GM21526 (cell line): ENCODE results near the gene SLC12A7.

Experiments
- ATAC-seq: cut with Tn5 transposase; IDR thresholded peaks from one replicate; pipeline ENCODE4 v1.9.1; 2021; ENCODE audit warnings: moderate library complexity; ENCODE audit not compliant: unreplicated experiment, low FRiP score

SLC12A7 gene

DNA sequence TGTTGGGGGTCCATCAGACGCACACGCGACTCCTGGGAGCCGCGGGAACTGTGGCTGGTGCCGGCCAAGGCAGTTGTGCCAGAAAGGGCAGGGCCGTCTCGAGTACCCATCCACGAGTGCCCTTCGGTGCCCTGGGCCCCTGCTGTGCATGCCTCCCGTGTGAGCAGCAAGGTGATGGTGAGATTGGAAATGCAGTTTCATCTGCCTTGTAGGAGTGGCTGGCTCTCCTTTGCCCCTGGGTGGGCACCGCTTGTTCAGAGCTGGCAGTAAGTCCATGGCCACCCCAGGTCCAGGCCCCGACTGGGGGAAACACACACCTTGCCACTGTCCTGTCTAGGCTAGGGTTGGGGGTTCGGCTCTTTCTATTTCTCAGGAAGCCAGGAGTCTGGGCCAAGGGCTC is 97.5 kb downstream of the SLC12A7 start:
- no peak for ATAC-seq

DNA sequence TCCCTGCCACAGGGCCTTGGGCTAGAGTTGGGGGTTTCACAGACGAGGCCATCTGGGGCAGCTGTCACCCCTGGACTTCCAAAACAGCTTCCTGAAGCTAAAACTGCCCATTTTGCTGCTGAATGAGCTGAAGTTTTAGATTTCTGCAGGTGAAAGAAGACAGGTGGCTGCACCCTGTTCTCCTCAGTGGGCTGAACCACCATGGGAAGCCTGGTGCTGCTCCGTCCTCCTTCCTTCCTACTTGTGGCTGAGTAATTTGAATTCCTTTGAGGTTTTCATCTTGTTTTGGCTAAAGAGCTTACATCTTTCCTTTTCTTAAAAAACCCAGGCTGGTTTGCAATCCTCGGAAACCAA is 97.9 kb downstream of the SLC12A7 start:
- ATAC-seq: no peak

DNA sequence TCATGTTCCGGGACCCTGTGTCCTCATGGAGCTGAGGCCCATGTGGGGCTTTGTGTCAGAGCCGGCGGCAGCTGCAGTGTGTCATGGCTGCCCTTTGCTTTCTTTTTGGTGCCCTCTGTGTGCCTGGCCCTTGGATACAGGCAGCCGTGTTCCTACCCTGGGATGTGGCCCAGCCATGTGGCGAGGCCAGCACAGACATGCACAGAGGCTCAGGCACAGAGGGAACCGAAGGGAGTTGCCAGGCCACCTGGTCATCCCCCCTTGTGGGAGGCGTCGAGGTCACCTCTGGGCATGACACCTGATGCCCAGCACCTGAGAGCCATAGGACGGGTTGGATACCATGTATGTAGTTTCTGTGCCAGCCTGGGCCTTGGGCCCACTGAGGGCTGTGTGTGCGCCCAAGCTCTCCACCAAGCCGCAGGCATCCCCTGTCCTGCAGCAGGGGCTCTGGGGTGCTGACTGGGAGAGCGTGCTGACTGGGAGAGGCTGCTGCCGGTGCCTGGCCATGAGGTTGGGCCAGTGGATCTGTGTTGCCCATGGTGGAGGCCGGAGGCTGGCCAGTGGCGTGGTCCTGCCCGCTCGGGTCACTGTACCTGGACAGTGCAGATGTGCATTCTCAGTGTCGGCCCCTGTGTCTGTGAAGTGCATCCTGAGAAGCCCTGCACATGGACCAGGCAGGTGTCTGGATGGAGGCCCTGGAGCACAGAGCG is 98.5 kb downstream of the SLC12A7 start:
- no peak for ATAC-seq

DNA sequence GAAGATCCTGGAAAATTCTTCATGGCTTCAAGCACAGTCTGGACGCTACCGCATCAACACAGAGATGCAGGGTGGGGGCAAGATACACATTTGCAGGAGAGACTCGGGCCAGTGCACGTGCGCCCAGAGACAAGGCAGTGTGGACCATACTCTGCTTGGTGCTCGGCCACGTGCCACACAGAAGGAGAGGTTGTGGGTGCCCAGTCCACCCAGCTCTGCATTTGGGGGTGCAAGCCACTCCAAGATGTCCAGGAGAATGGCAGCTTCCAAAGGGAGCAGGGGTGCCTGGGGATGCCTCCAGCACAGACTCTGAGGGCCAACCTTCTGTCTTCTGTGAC is 99.0 kb downstream of the SLC12A7 start:
- ATAC-seq: no peak

DNA sequence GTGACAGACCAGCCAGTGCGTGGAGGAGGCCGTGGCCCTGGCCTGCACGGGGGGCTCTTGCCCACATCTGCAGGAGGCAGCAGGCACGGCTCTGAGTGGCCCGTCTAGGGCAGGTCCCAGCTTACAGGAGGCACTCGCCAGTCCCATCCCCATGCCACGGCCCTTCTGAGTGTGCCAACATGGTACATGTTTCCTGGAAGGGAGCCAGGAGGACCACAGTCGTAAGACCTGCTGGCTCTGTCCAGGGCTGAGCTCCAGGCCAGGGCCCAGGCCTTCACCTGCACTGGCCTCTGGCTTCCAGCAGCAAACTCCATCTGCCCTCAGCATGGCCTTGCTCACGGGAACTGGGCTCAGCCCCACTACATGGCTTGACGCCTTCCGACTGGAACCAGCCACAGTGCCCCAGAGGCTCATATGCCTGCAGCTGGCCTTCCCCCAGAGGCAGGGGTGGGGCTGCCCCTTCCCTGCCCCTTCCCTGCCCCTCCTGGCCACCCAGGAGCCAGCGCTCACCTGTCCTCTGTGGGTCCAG is 99.5 kb downstream of the SLC12A7 start:
- no peak for ATAC-seq

DNA sequence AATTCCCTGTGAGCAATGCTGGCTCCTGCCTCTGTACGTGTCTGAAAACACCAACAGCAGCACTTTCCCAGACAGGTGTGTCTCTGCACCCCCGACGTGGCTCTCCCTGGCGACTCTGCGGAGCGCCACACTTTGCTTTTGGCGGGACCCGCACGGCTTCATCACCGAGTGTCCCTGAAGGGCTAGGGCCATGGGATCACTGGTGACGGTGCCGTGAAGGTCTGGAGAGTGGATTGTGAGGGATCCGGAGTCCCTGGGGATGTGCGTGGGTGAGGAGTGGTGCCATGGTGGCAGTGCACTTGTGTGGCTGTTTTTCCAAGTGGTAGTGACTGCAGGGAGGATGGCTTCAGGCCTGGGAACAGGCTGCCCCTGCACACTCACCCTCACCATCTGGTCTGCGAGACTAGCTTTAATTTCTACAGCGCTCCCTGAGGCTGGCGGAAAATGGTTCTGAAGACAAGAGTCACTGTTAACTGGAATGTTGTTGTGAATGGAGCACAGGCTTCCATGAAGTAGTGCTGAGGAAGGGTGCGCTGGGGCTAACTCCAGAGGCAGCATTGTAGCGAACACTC is 100.0 kb downstream of the SLC12A7 start:
- ATAC-seq: no peak

DNA sequence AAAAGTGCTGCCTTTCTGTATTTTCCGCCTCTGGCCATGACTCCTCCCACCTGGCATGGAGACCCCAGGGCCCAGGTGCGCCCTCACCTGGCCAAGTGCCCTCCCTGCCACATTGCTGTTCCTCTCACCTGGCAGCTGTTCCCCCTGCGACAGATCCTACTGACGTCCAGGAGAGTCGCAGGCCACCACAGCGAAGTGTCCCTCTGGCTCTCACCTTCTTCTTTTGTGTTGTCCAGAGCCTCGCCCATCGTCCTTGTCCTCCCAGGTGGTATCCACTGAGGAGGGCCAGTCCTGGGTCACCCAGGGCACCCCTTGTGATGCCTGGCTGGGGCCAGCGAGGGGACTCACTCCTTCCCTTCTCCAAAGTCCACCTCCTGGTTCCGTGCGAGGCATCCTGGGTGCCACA is 100.6 kb downstream of the SLC12A7 start:
- ATAC-seq: no peak

DNA sequence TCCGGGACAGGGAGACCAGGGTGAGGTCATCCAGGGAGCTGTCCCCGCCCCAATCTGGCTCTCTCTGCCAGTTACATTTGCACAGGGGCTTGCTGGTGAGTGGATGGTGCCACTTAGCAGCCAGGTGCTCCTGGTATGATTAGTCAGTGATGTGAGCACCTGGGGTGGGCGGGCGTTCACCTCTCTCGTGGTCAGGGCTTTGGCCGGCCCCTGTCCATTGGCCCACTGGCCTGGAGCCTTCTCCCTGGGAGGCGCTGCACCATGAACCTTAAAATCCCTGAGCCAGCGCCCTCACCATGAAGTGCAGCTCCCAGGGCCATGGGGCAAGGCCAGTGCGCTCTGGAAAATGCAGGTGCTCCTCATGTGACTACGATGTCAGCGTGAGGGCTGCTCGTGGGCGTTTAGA is 101.2 kb downstream of the SLC12A7 start:
- no peak for ATAC-seq

DNA sequence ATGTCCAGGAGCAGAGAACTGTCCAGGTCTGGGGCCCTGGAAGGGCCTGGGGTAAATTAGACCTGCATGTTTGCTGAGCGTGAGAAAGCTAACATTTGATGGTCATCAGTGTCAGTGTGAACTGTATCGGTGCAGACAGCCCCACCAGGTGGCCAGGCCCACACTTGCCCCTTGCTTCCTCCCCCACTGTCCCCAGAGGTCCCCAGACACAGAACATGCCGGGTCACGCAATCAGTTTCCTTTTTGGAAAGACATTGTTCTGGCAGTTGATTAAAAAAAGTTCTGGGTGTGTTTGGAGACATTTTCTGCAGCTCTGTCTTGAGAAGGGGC is 101.7 kb downstream of the SLC12A7 start:
- no peak for ATAC-seq

DNA sequence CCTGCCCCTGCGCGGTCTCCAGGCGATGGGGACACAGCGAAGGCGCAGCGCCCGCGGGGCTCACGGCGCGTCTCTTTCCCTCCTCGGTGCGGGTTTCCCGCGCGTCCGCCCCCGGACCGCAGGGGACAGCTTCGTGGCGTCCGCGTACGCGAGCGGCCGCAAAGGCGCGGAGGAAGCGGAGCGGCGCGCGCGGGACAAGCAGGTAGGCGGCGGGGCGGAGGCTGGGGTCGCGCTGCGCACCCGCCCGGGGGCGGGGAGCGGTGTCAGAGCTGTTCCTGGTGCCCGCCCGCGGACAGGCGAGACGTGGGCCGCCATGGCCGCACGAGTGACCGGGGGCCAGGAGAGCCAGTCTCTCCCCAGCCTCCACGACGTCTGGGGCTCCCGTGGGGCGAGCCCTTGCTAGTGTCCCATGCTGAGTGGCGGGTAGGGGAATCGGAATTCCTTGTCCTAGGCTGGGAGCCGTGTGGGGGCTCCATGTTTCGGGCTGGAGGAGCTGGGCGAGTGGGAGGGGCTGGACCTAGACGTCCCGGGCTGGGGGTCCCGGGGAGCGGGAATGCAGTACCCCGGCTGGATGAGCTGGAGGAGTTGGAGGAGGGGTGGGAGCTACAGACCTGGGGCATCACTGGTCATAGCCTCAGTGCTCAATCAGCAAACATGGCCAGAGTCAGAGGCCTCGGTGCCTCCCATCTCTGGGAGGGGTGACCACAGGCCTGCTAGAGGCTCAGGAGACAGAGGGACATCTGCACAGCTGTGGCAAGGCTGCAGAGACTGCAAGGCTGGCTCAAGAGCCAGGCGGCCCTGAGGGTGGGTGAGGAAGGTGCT is 102.3 kb downstream of the SLC12A7 start:
- ATAC-seq: no peak

DNA sequence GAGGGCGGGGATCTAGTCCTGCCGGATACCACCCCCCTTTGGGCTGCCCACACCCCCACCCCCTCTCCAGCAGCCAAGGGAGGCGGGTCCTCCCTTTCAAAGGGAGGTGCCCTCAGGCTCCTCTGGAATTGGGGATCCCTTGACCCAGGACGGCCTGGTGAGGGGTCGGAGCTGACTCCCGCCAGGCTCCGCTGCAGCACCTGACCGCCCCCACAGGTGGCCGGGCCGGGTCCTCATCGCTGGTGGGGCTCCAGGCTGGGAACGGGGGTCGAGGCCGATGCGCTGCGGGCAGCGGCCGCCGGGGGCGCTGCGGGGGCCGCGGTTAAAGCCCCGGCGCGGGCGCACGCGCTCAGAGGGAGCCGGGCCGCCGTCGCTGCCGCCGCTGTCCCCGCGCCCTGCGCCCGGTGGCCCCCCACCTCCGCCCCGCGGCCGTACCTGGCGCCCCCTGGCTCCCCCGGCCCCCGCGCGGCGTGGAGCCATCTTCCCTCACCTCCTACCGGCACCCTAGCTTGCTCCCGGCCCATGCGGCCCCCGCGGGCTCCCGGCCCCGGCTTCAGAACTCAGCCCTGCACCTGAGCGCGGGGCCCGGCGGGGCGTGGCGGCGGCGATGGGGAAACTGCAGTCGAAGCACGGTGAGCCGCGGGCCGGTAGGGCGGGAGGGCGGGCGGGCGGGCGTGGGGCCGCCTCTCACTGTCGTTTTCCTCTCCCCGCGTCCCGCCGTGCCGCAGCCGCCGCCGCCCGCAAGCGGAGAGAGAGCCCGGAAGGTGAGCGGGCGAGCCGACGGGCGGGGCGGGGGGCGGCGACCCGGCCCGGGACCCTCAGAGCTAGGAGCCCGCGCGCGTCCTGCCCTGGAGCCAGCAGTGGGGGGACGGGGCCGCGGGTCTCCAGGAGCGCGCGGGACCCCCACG is 103.2 kb downstream of the SLC12A7 start, which contains the start of gene NKD2:
NKD2 (plus strand) TSS at position 352 of the 908 bp plus-strand sequence; CDS start at position 608, 256 bp downstream.
- no peak for ATAC-seq

DNA sequence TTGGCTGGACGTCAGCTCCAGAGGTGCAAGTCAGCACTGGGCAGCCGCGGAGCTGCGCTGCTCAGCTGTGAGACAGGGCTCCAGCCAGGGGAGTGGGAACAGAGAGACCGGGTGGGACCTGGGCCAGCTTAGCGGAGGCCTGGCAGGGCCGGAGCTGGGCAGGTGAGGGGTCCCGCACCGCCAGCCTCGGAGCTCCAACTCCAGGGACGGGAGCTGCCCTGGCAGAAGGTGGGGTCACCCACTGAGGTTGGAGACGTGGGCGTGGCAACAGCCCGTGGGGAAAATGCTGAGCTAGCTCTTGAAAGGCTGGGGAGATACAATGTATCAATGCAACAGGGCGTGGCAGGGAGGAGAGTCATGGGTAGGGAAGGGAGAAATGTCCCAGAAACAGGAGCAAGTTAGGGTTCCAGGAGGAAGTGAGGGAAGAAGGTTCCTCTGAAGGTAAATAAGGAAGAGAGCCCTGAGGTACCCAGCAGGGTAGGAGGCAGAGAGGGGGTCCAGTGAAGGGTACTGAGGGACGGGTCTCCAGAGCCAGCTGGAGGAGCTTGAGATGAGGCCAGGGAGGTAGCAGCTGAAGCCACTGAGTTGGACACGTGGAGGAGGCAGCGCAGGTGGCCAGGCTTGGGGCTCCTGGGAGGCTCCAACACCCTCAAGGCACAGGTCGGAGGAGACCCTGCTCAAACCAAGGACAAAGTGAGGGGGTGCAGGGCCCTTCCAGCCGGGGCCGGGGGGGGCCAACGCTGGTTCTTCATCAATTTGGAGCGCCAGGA is 104.0 kb downstream of the SLC12A7 start:
- ATAC-seq: no peak

DNA sequence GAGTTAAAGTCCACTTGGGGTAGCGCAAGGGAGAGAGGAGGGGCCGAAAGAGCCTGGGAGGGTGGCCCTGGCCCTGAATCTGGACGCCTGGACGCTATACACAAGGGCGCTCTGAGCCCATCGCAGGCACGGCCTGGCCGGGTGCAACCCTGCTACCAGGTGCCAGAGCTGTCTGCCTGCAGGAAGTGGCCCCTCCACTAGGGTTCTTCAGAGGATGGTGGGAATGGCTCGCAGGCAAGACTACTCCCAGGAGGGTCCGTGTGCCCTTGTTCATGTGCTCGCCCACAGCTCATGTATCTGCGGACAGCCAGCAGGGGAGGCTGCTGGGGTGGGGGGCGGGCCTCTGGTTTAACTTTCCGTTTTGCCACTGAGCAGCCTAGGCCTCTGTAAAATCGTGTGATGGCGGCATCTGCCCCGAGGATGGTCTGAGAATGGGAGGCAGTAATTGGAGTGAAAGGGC is 104.6 kb downstream of the SLC12A7 start:
- no peak for ATAC-seq

DNA sequence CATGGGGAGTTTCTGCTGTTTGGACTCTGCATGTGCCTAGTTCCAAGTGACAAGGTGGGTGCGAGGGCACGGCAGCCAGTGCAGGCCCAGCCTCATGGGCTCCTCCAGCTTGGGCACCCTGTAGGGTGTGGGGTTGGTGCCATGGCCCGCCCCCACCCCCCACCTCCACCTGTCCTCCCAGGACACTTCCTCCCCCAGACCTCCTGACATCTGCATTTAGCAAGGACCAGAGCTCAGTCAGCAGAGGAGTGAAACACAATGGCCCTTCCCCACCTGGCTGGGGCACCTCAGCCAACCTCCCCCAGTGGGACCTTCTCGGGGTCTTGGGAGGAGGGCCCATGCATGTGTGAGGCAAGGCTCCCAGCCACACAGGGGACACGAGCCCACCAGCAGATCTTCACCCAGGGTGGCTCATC is 105.2 kb downstream of the SLC12A7 start:
- ATAC-seq: no peak

DNA sequence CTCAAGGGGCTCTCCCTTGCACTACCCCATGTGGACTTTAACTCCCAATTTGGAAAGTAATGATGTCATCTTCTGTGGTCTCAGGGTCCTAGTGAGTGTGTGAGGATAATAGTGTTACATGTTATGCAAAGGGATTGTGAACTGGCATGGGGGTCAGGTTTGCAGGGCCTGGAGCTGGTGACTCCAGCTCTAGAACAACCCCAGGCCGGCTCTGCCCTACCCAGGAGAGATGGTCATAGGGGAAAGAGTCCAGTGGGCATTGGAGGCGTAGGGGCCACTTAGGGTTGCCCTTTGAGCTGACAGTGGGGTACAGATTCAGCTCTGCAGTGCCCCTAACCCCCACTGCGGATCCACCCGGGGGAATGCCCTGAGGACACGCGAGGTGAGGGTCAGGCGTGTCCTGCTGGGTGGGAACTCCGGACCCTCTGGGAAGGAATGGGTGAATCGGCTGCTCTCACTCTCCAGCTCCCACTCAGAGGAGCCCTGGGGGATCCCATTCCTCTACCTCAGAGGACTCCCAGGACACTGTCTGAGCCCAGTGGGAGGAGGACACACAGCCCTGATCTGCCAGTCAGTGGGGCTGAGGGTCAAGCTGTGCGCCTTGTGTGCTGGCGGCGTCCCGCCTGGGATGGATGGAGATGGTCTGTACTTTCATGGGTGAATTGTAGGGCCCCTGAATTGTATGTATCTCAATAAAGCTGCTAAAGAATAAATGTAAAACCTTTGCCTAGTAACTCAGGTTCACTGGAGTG is 105.8 kb downstream of the SLC12A7 start:
- no peak for ATAC-seq

DNA sequence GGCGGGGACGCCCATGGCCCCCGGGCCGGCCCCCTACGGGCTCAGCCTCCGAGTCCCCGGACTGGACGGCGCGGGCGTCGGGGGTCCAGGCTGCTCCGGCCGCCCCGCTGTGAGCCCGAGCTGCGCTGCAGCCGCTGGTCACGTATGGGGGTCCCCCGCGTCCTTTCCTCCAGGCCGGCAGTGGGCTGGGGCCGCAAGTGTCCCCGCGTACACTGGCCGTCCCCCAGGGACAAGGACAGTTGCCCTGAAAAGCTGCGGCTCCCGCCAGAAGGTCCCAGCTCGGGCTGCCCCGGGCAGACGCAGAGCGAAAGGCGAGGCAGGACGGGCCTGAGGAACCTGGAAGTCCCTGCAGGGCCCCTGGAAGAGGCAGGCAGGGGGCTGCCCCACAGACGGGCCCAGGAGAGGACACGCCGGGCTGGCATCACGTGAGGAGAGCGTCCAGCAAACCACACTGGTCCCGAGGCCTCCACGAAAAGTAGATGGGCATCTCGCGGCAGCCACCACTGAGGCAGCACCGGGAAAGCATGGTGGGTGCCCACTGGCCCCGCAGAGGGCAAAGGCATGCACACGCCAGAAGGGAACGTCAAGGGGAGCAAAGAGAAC is 106.5 kb downstream of the SLC12A7 start:
- no peak for ATAC-seq

DNA sequence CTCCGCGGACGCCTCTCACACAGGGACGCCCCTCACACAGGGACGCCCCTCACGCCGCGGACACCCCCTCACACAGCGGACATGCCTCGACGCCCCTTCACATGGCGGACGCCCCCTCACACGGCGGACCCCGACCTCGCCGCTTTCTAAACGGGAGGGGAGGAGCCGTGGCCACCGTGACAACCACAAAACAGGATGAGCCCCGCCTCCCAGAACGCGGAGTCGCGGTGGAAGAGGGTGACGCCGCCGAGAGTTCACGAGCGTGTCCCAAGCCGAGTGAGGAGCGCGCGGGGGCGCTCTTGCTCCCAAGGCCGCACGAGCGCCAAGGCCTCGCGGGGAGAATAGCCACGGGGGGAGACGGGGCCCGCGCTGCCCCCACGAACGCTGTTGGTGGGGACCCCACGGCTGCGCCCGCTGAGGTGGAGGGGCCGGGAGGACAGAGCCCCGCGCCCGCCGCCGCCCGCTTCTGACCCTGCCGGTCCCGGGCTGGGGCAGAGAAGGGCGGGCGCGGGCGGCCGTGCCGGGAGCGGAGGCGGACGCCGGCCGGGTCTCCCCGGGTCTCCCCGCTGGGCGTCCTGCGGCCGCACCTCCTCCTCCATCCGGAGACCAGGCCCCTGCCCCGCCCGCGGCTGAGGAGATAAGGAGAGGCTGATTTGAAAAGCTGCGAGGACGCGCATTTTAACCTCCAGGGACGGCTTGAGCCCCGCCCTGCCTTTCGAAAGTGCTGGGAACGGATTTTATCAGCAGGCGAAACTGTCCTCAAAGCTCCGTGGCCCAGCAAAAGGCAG is 107.2 kb downstream of the SLC12A7 start:
- no peak for ATAC-seq
